GM12872 (cell line): ENCODE data around the gene C2orf42.

Source experiments
- TF ChIP-seq, protein P1 (sequence below): IDR thresholded peaks from 3 replicates; pipeline ENCODE4 v1.5.1; 2011; ENCODE audit warnings: low read depth, mild to moderate bottlenecking, low read length, moderate library complexity; ENCODE audit not compliant: insufficient read depth

The C2orf42 gene

DNA sequence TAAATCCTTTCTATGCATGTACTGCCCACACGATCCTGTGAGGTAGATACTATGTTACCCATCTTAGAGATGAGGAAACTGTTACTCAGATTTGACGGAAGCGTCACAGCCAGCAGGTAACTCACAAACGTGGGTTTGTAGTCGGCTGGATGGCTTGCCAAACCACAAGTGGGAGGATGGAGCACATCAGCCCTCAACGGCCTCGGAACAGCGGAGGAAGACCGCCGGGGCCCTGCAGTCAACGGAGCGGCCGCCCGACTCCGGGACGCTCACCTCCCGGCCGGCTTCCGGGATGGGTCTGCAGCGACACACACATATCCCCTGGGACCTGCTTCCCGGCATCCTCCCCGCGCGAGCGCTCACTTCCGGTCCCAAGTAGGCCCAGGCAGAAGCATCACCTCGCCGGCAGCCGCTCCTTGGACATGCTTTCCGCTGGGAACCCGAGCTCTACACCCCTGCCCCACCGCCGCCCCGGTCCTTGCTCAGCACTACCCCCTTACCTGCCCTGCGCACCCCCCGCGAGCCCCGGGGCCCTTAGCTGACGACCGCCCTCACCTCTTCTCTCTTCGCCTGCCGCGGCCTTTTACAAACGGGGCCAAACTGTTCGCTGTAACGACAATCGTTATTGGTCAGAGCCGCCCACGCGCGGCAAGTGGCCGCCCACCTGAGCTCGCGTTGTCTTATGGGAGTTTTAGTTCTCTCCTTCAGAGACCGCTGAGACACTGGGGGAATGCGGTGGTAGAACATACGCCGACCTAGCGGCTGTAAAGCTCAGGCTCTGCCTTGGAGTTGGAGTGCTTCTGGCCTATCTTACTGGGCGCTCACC, at the start of gene C2orf42:
Gene C2orf42 (minus strand): TSS at position 602 of the 826 bp plus-strand sequence. CDS start 9,034 bp downstream, outside the sequence.
- TF ChIP-seq, protein P1, sequence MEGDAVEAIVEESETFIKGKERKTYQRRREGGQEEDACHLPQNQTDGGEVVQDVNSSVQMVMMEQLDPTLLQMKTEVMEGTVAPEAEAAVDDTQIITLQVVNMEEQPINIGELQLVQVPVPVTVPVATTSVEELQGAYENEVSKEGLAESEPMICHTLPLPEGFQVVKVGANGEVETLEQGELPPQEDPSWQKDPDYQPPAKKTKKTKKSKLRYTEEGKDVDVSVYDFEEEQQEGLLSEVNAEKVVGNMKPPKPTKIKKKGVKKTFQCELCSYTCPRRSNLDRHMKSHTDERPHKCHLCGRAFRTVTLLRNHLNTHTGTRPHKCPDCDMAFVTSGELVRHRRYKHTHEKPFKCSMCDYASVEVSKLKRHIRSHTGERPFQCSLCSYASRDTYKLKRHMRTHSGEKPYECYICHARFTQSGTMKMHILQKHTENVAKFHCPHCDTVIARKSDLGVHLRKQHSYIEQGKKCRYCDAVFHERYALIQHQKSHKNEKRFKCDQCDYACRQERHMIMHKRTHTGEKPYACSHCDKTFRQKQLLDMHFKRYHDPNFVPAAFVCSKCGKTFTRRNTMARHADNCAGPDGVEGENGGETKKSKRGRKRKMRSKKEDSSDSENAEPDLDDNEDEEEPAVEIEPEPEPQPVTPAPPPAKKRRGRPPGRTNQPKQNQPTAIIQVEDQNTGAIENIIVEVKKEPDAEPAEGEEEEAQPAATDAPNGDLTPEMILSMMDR, result peak; percentile 27; the same call in 1 of the 3 replicates

- TF ChIP-seq, protein P1, result no peak
Observed at GRCh38 chr2:70240599-70240998, 49.8 kb upstream of the C2orf42 start.

- TF ChIP-seq, protein P1, result no peak
Observed at GRCh38 chr2:70233926-70234325, 43.1 kb upstream of the C2orf42 start.

DNA sequence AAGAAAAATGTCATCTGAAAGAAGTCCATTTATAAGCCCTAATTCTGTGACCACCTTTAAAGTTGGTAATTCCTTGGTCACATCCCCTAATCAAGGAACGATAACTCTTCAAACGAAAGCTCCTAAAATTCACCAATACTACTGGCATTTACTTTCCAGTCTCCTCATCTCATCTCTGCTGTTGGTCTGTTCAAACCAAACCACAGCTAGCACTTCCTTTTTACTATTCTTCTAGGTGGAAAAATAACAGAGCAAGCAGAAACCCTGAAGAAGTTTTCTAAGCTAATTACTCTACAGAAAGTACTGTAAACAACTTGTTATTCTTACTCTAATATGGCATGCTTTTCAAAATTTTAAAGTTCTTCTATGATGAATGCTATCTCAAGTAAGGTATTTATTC, 36.0 kb upstream of the C2orf42 start:
- TF ChIP-seq, protein P1, result no peak

DNA sequence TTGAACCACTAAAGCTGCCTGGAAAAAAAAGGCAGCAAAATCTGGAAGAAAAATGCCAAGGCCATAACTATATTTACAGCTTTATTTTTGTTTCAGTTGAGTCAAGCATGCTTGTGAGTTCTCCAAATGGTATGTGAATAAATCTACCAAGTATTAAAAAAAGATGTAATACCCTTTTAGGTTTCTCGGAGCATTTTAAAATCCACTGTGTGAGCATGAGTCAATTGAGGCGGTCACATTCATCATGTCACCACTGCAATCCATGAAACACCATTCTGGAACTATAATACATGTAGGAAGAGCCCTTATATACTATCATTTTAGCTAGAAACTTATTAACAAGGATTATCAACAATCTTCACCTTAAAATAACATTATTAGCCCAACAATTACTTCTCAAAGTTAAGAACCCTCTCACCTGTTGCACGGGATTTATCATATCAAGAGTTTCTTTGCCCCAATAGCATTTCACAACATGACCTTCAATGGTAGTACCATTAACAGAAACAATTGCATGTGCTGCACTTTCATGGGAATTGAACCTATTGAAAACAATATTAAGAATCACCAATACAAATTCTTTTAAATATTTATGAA, 24.2 kb upstream of the C2orf42 start:
- TF ChIP-seq, protein P1, result no peak

GRCh38 chr2:70214365-70214764, 23.5 kb upstream of the C2orf42 start:
- TF ChIP-seq, protein P1, result no peak

GRCh38 chr2:70212298-70212932, 21.6 kb upstream of the C2orf42 start:
- TF ChIP-seq, protein P1, result no peak
